Psoas muscle (tissue), 8 donors: Measurements from ENCODE around the gene DEGS1. TPM values are rescaled to one million over a fixed set of nuclear protein-coding genes. Genes with fewer than 3 reads are reported as not detected.

Experiments
- ATAC-seq, 4 donors: fragments of 200-7000 bp; cut with Tn5 transposase; one replicate each; pipeline ENCODE4 v1.9.1; 2020; ENCODE audit warnings: moderate library complexity in 3 of 4, mild to moderate bottlenecking in 2 of 4
- DNase-seq, 2 donors: peaks; one replicate each; pipeline ENCODE4 v3.0.0-alpha.2; 2020
- H3K27ac ChIP-seq: fragments of 200-600 bp; one replicate; pipeline ENCODE4 v1.8.0; 2022
- H3K27me3 ChIP-seq, 3 donors: fragments of 200-600 bp in 1 of 3; one replicate each; pipeline versions ENCODE4 v1.6.1 to v1.8.0; 2013 to 2022; ENCODE audit warnings: low read length in 2 of 3, mild to moderate bottlenecking in 2 of 3, moderate library complexity in 1 of 3; ENCODE audit not compliant: insufficient read depth in 3 of 3
- H3K36me3 ChIP-seq, 2 donors: fragments of 200-600 bp in 1 of 2; one replicate each; pipeline versions ENCODE4 v1.6.1 to v1.8.0; 2013 to 2022; ENCODE audit warnings: low read depth in 1 of 2, mild to moderate bottlenecking in 1 of 2, moderate library complexity in 1 of 2; ENCODE audit not compliant: insufficient read depth in 1 of 2
- H3K4me1 ChIP-seq: fragments of 200-600 bp; one replicate; pipeline ENCODE4 v1.8.0; 2022
- H3K4me3 ChIP-seq: fragments of 200-600 bp; one replicate; pipeline ENCODE4 v1.8.0; 2022; ENCODE audit warnings: mild to moderate bottlenecking
- H3K9me3 ChIP-seq: fragments of 200-600 bp; one replicate; pipeline ENCODE4 v1.8.0; 2022
- CTCF ChIP-seq: fragments of 200-600 bp; IDR thresholded peaks from one replicate; pipeline ENCODE4 v1.8.0; 2022; ENCODE audit warnings: antibody characterized with exemption
- WGBS, 3 donors: extraction: QIAGEN DNeasy Blood & Tissue Kit; methylation state at CpG; one replicate each; pipeline versions ENCODE4 v1.1.6 to v1.1.7; 2013; 5-methylcytosine and 5-hydroxymethylcytosine counted together
- intact Hi-C, 2 donors: fragments of 100-400 bp; cut with DNase I; formaldehyde crosslinking; loops; one replicate each; pipeline versions ENCODE4 v1.11.0 to v1.14.2; 2022
- long read RNA-seq, 2 donors: library from polyadenylated mRNA; unstranded; transcript quantifications; one replicate each; pipeline ENCODE4 v2.0.0, GENCODE V29; 2021
- polyA plus RNA-seq, 3 donors: library from polyadenylated mRNA; stranded (reverse); fragments of 200-250 nt; gene quantifications; one replicate each; pipeline ENCODE4 v1.2.3, GENCODE V29; 2013
- total RNA-seq, 4 donors: library from RNA; stranded (reverse); fragmentation: NEBNext Ultra II Directional in 2 of 4; extraction: Animal tissue kit (Norgen Biotek cat#: 25700) in 2 of 4; gene quantifications; one replicate each; pipeline versions ENCODE4 v1.2.1 to v1.2.4, GENCODE V29; 2021 to 2023
- donor health status: healthy with polysubstance abuse.
- donor health status: DM: no; HTN: no; CAD: no; lungs with moderate emphysema.
- donor health status: Bipolar disorder and iron deficiency.
- donor health status: healthy.
- donor health status: DM: yes; HTN: yes; CAD: no.
- donor health status: DM: no; HTN: no; CAD: no.
- donor health status: DM: no; HTN: no; CAD: no.
- donor health status: DM: yes; HTN: yes; CAD: no.

The DEGS1 gene
- total RNA-seq (10 to 100 TPM; 18.5 to 26.7 (median 20.6) TPM), polyA plus RNA-seq (10 to 100 TPM; 16.1 to 23.7 (median 18.5) TPM)
- long read RNA-seq, donor 1, transcript DEGS1-201 (3 exons, 2,101 nt) = major isoform, 17 of 19 reads
- long read RNA-seq, donor 1, partial matches to known transcripts = 1 of 19 reads
- long read RNA-seq, donor 1, other reads (novel, unspliced or antisense) = 1 of 19 reads
- long read RNA-seq, donor 2, transcript DEGS1-201 (3 exons, 2,101 nt) = major isoform, 22 of 25 reads
- long read RNA-seq, donor 2, partial matches to known transcripts = 1 of 25 reads
- long read RNA-seq, donor 2, other reads (novel, unspliced or antisense) = 2 of 25 reads

- 0 to 1% (median 0%) methylated on average over 52 to 94 of the region's 94 CpGs for WGBS, 3 donors
- H3K27ac ChIP-seq = peak within 1 kb of the TSS; percentile 97
- ATAC-seq (peak; percentile 91 to 95 (median 93)), DNase-seq (peak; percentile 81 to 88)
- H3K9me3 ChIP-seq = no peaks in the 10 kb centered on the region
- H3K4me1 ChIP-seq = peaks cover 13% of the 10 kb centered on the region
- intact Hi-C loops = no loop called here
- peak within 1 kb of the TSS; percentile 80 for H3K4me3 ChIP-seq
- no peaks in the 10 kb centered on the region for H3K27me3 ChIP-seq
- TF ChIP-seq CTCF = no peak
- H3K36me3 ChIP-seq = no peaks in the 10 kb centered on the region
Observed at GRCh38 chr1:224182866-224183590, at the start of gene DEGS1. TSS of gene DEGS1 (plus strand) at chr1:224183240. CDS start at chr1:224183337, 97 bp downstream.

GRCh38 chr1:224133741-224134299, 49.2 kb upstream of the DEGS1 start:
- Histone ChIP-seq H3K27ac (no peak overlapping the region), H3K36me3 (peaks cover 0 to 78% of the 10 kb centered on the region in 2 donors), H3K27me3 (no peaks in the 10 kb centered on the region), H3K4me3 (no peak overlapping the region), H3K9me3 (no peaks in the 10 kb centered on the region), H3K4me1 (no peaks in the 10 kb centered on the region)
- 87 to 92% (median 88%) methylated on average over 5 of the region's 5 CpGs for WGBS, 3 donors
- DNase-seq (no peak), ATAC-seq (no peak)
- intact Hi-C loops = no loop called here
- TF ChIP-seq CTCF = no peak

DNA sequence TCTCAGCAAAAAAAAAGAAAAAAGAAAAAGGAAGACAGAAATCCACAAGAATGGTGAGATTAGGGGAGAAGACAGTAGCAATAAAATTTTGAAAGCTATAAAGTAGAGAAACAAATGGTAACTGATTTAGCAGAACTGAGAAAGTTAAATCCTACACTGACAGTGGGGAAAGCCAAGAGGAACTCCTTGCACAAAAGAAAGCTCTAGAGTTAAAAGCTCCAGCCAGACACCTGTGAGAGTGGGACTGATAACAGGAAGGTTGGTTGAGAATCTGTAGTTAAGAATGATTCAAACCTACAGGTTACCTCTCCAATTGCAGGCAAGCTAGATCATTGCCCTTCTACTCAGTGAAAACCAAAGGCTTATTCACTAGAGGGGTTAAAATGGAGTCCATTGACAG, 45.5 kb upstream of the DEGS1 start:
- ATAC-seq = no peak
- no peak for TF ChIP-seq CTCF
- Histone ChIP-seq H3K27me3 (no peaks in the 10 kb centered on the region), H3K4me3 (no peak overlapping the region), H3K27ac (no peak overlapping the region), H3K9me3 (no peaks in the 10 kb centered on the region), H3K4me1 (no peaks in the 10 kb centered on the region), H3K36me3 (peaks cover 0 to 81% of the 10 kb centered on the region in 2 donors)
- intact Hi-C loops = no loop called here
- no peak for DNase-seq

DNA sequence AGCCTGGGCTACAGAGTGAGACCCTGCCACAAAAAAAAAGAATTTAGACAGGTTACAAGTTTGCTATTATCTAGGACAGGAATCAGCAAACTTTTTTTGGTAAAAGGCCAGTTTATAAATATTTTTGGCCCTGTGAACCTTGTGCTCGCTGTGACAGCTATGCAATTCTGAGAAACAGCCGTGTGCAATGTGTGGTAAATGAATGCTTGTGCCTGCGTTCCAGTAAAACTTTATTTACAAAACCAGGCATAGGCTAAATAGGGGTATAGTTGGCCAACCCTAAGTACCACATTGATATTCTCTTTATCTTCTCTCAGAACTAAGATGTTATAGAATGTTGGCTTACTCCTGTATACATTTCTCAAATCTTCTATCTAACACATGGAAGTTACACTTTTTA, 44.8 kb upstream of the DEGS1 start:
- 64 to 80% (median 80%) methylated on average over 3 of the region's 3 CpGs for WGBS, 3 donors
- Histone ChIP-seq H3K36me3 (peaks cover 0 to 75% of the 10 kb centered on the region in 2 donors), H3K4me3 (no peak overlapping the region)

More for the DNA sequence above, 44.8 kb upstream of the DEGS1 start:
- no peaks in the 10 kb centered on the region for H3K4me1 ChIP-seq
- no peaks in the 10 kb centered on the region for H3K27me3 ChIP-seq
- no peak for ATAC-seq
- H3K9me3 ChIP-seq = no peaks in the 10 kb centered on the region
- DNase-seq = no peak
- H3K27ac ChIP-seq = no peak overlapping the region
- intact Hi-C loops = no loop called here
- TF ChIP-seq CTCF = no peak
